HCT116 (cell line): ENCODE measurements around the gene CNTNAP5. TPM values are rescaled to one million over a fixed set of nuclear protein-coding genes. Genes with fewer than 3 reads are reported as not detected.

Experiments used
- ATAC-seq: fragments of 200-7000 bp; cut with Tn5 transposase; 2 replicates; pipeline ENCODE4 v1.9.1; 2020; ENCODE audit warnings: mild to moderate bottlenecking, moderate library complexity
- BruUV-seq: library from RNA; stranded (reverse); fragments of 400-500 nt; replicated peaks from 2 replicates; lab custom pipeline; 2021; lab: Mats Ljungman, UMichigan
- CTCF ChIA-PET: fragments of 300-600 bp; sonication (Branson Sonifier 250); formaldehyde crosslinking; loops from one replicate; lab custom pipeline; 2021; ENCODE audit warnings: antibody characterized with exemption; lab: Charles Lee
- POLR2A ChIA-PET: fragments of 300-600, 350-600 bp; sonication (Branson Sonifier 250); formaldehyde crosslinking; loops from one replicate; lab custom pipeline; 2021; ENCODE audit warnings: antibody characterized with exemption; lab: Charles Lee
- RAD21 ChIA-PET, 2 experiments: fragments of 300-600 bp; sonication (Branson Sonifier 250); formaldehyde crosslinking; loops; one replicate each; lab custom pipeline; 2023; ENCODE audit warnings: low total read pairs in 2 of 2; ENCODE audit not compliant: uncharacterized antibody in 2 of 2, unreplicated experiment in 2 of 2, low non-redundant PET in 1 of 2; lab: Charles Lee
- DNase-seq: peaks from one replicate; pipeline ENCODE4 v3.0.0-alpha.2; 2010; ENCODE audit warnings: low read depth, low spot score
- H2AFZ ChIP-seq: fragments of 200-600 bp; shearing (Covaris generic), sonication (generic); 2 replicates; pipeline ENCODE4 v1.6.1; 2017; ENCODE audit warnings: low read depth, mixed run types, mixed read lengths, antibody characterized with exemption, low read length; ENCODE audit not compliant: poor library complexity, severe bottlenecking
- H3K27ac ChIP-seq: 2 replicates; pipeline ENCODE4 v1.5.1; 2012; ENCODE audit warnings: low read depth, low read length
- H3K27me3 ChIP-seq: fragments of 200-600 bp; sonication (generic); 2 replicates; pipeline ENCODE4 v1.6.1; 2016; ENCODE audit warnings: mixed run types, low read length, mixed read lengths; ENCODE audit not compliant: insufficient read depth
- H3K36me3 ChIP-seq, 2 experiments: fragments of 200-500 bp in 1 of 2; fragments of 200-600 bp in 1 of 2; sonication (Bioruptor generic) in 1 of 2; sonication (generic) in 1 of 2; 2 replicates each; pipeline versions ENCODE4 v1.5.1 to v1.6.1; 2014 to 2016; ENCODE audit warnings: low read length in 2 of 2, inconsistent platforms in 1 of 2, mixed read lengths in 1 of 2, mixed run types in 1 of 2; ENCODE audit not compliant: insufficient read depth in 2 of 2, control insufficient read depth in 1 of 2
- H3K4me1 ChIP-seq, 2 experiments: fragments of 200-600 bp in 1 of 2; sonication (generic) in 1 of 2; 2 replicates each; pipeline versions ENCODE4 v1.5.1 to v1.6.1; 2012 to 2017; ENCODE audit warnings: low read length in 2 of 2, inconsistent platforms in 1 of 2, mild to moderate bottlenecking in 1 of 2, mixed read lengths in 1 of 2, mixed run types in 1 of 2, moderate library complexity in 1 of 2; ENCODE audit not compliant: insufficient read depth in 2 of 2, control insufficient read depth in 1 of 2
- H3K4me2 ChIP-seq: fragments of 200-600 bp; sonication (generic); 2 replicates; pipeline ENCODE4 v1.6.1; 2017; ENCODE audit warnings: mixed run types, low read length, mixed read lengths
- H3K4me3 ChIP-seq, 2 experiments: fragments of 200-600 bp in 1 of 2; sonication (generic) in 1 of 2; replicated peaks in 1 of 2; 2 replicates each; pipeline ENCODE4 v1.5.1; 2011 to 2016; ENCODE audit warnings: low read length in 2 of 2, control low read depth in 1 of 2, low read depth in 1 of 2, mild to moderate bottlenecking in 1 of 2, mixed read lengths in 1 of 2, mixed run types in 1 of 2
- H3K79me2 ChIP-seq: fragments of 200-600 bp; sonication (generic); 2 replicates; pipeline ENCODE4 v1.6.1; 2017; ENCODE audit warnings: mild to moderate bottlenecking, mixed run types, low read length, moderate library complexity, mixed read lengths; ENCODE audit not compliant: insufficient read depth
- H3K9ac ChIP-seq: fragments of 200-600 bp; sonication (generic); 2 replicates; pipeline ENCODE4 v1.6.1; 2016; ENCODE audit warnings: low read length, mixed read lengths
- H3K9me2 ChIP-seq: fragments of 200-600 bp; sonication (generic), shearing (Covaris generic); 2 replicates; pipeline ENCODE4 v1.6.1; 2017; ENCODE audit warnings: mixed run types, mild to moderate bottlenecking, moderate library complexity; ENCODE audit not compliant: insufficient read depth
- H3K9me3 ChIP-seq, 2 experiments: fragments of 200-500 bp in 1 of 2; fragments of 200-600 bp in 1 of 2; sonication (Bioruptor generic) in 1 of 2; sonication (generic) in 1 of 2; 2 replicates each; pipeline ENCODE4 v1.6.1; 2014 to 2017; ENCODE audit warnings: low read length in 2 of 2, mixed read lengths in 2 of 2, inconsistent platforms in 1 of 2, low read depth in 1 of 2, mild to moderate bottlenecking in 1 of 2, mixed run types in 1 of 2, moderate library complexity in 1 of 2; ENCODE audit not compliant: control insufficient read depth in 1 of 2, insufficient read depth in 1 of 2
- H4K20me1 ChIP-seq: fragments of 200-600 bp; sonication (generic), shearing (Covaris generic); 2 replicates; pipeline ENCODE4 v1.6.1; 2017; ENCODE audit warnings: mixed run types, mild to moderate bottlenecking, moderate library complexity; ENCODE audit not compliant: insufficient read depth
- ATF3 ChIP-seq: IDR thresholded peaks from 2 replicates; pipeline ENCODE4 v1.6.1; 2012
- CBX3 ChIP-seq: IDR thresholded peaks from 2 replicates; pipeline ENCODE4 v1.6.1; 2012; ENCODE audit warnings: low read depth
- CTCF ChIP-seq, 3 experiments: fragments of 200-600 bp in 1 of 3; sonication (generic) in 1 of 3; IDR thresholded peaks in 2 of 3; conservative IDR thresholded peaks in 1 of 3; 2 replicates each; pipeline ENCODE4 v1.5.1; 2012 to 2017; ENCODE audit warnings: low read depth in 2 of 3, low read length in 2 of 3, antibody characterized with exemption in 1 of 3, borderline replicate concordance in 1 of 3, control low read depth in 1 of 3, mild to moderate bottlenecking in 1 of 3, mixed read lengths in 1 of 3, mixed run types in 1 of 3, moderate library complexity in 1 of 3; ENCODE audit not compliant: insufficient read depth in 1 of 3
- EGR1 ChIP-seq: IDR thresholded peaks from 2 replicates; pipeline ENCODE4 v1.6.1; 2012; ENCODE audit warnings: low read depth
- ELF1 ChIP-seq: IDR thresholded peaks from 2 replicates; pipeline ENCODE4 v1.6.1; 2012; ENCODE audit warnings: low read depth, borderline replicate concordance
- EZH2 ChIP-seq: fragments of 200-600 bp; sonication (generic); IDR thresholded peaks from 2 replicates; pipeline ENCODE4 v1.6.1; 2017; ENCODE audit warnings: antibody characterized with exemption, mixed run types
- EZH2phosphoT487 ChIP-seq: fragments of 200-600 bp; IDR thresholded peaks from 2 replicates; pipeline ENCODE4 v1.6.1; 2018; ENCODE audit warnings: antibody characterized with exemption, borderline replicate concordance
- FOSL1 ChIP-seq: IDR thresholded peaks from 2 replicates; pipeline ENCODE4 v1.6.1; 2012; ENCODE audit warnings: low read depth
- MAX ChIP-seq: IDR thresholded peaks from 2 replicates; pipeline ENCODE4 v1.6.1; 2012
- POLR2AphosphoS5 ChIP-seq: IDR thresholded peaks from 2 replicates; pipeline ENCODE4 v1.6.1; 2011; ENCODE audit warnings: mild to moderate bottlenecking, low read depth, low read length, moderate library complexity
- RAD21 ChIP-seq: IDR thresholded peaks from 2 replicates; pipeline ENCODE4 v1.6.1; 2012; ENCODE audit warnings: low read depth, mild to moderate bottlenecking
- REST ChIP-seq: IDR thresholded peaks from 2 replicates; pipeline ENCODE4 v1.6.1; 2012; ENCODE audit warnings: low read depth
- SIN3A ChIP-seq: IDR thresholded peaks from 2 replicates; pipeline ENCODE4 v1.6.1; 2012; ENCODE audit warnings: low read depth
- SP1 ChIP-seq: IDR thresholded peaks from 2 replicates; pipeline ENCODE4 v1.6.1; 2012; ENCODE audit warnings: low read depth
- TCF7L2 ChIP-seq: IDR thresholded peaks from 2 replicates; pipeline ENCODE4 v1.7.0; 2011; ENCODE audit warnings: borderline replicate concordance, inconsistent platforms; ENCODE audit not compliant: insufficient read depth, insufficient read length; ENCODE audit errors: extremely low read depth
- YY1 ChIP-seq: IDR thresholded peaks from 2 replicates; pipeline ENCODE4 v1.6.1; 2011; ENCODE audit warnings: low read length, low read depth, moderate library complexity, mild to moderate bottlenecking; ENCODE audit not compliant: insufficient replicate concordance; ENCODE audit errors: extremely low read depth
- ZFX ChIP-seq: fragments of 450-650 bp; IDR thresholded peaks from 2 replicates; pipeline ENCODE4 v1.6.1; 2017
- ZNF274 ChIP-seq: fragments of 200-500 bp; sonication (Bioruptor generic); IDR thresholded peaks from 2 replicates; pipeline ENCODE4 v1.6.1; 2014; ENCODE audit warnings: mild to moderate bottlenecking, low read depth, low read length, inconsistent platforms
- intact Hi-C: fragments of 100-400 bp; cut with micrococcal nuclease; formaldehyde crosslinking; loops from 2 replicates; pipeline ENCODE4 v1.10.0; 2022
- total RNA-seq: library from RNA; stranded (reverse); gene quantifications from one replicate; pipeline ENCODE4 v1.2.1, GENCODE V29; 2021; ENCODE audit not compliant: unreplicated experiment

Gene CNTNAP5
- total RNA-seq, 1 experiment from 2014 or later = not detected

GRCh38 chr2:124959581-124959980, 934.5 kb downstream of the CNTNAP5 start:
- ATAC-seq (no peak), DNase-seq (no peak)
- Histone ChIP-seq H3K4me3 (no peak overlapping the region), H3K9ac (no peak overlapping the region), H4K20me1 (no peaks in the 10 kb centered on the region), H3K36me3 (no peaks in the 10 kb centered on the region), H3K4me1 (no peaks in the 10 kb centered on the region), H3K27me3 (no peaks in the 10 kb centered on the region), H3K9me2 (no peaks in the 10 kb centered on the region), H3K79me2 (no peaks in the 10 kb centered on the region), H3K4me2 (no peak overlapping the region), H2AFZ (no peak overlapping the region), H3K27ac (no peak overlapping the region), H3K9me3 (peaks cover 5 to 8% of the 10 kb centered on the region in 2 experiments; a peak in 2 of 4 replicates)
- POLR2A ChIA-PET = no interaction called here
- BruUV-seq = no TSS peak
- intact Hi-C loops = no loop called here
- CTCF ChIA-PET = no interaction called here
- RAD21 ChIA-PET = no interaction called here
- TF ChIP-seq SIN3A (no peak), SP1 (no peak), TCF7L2 (no peak), EZH2phosphoT487 (no peak), CBX3 (no peak), MAX (no peak), YY1 (no peak), ATF3 (no peak), POLR2AphosphoS5 (no peak), EGR1 (no peak), REST (no peak), CTCF (IDR thresholded peaks at IDR 0.05 in 2 of 3, conservative IDR thresholded peaks at IDR 0.05 in 1 of 3; ENCODE audit: borderline replicate concordance in 1 of 3, insufficient read depth in 1 of 3, low read depth in 2 of 3, low read length in 2 of 3) (no peak), EZH2 (no peak), ZNF274 (no peak), ZFX (no peak), ELF1 (no peak), RAD21 (no peak), FOSL1 (no peak)
